CD4-positive, CD25-positive, alpha-beta regulatory T cell (primary cell): Measurements from ENCODE around the gene PTRH2. TPM values are rescaled to one million over a fixed set of nuclear protein-coding genes. Genes with fewer than 3 reads are reported as not detected.
A peak's percentile ranks its signal among the peaks of the same experiment; 100 is the strongest.

ENCODE experiments used
- ATAC-seq, 2 donors: fragments of 150-1000 bp; cut with Tn5 transposase; one replicate each; pipeline ENCODE4 v1.10.0; 2021; ENCODE audit warnings: low read depth in 2 of 2, moderate number of reproducible peaks in 2 of 2, moderate library complexity in 1 of 2
- DNase-seq, 3 donors: peaks; one replicate each; pipeline versions ENCODE4 v3.0.0 to v3.0.0-alpha.2; 2012 to 2022; ENCODE audit warnings: mixed read lengths in 1 of 3
- H3K27ac ChIP-seq: one replicate; pipeline ENCODE4 v1.7.0; 2013; ENCODE audit warnings: mild to moderate bottlenecking, low read length; ENCODE audit not compliant: insufficient read depth, poor library complexity, severe bottlenecking
- H3K27me3 ChIP-seq: one replicate; pipeline ENCODE4 v1.7.0; 2013; ENCODE audit warnings: low read length; ENCODE audit not compliant: control insufficient read depth, insufficient read depth
- H3K36me3 ChIP-seq: one replicate; pipeline ENCODE4 v1.7.0; 2013; ENCODE audit warnings: mild to moderate bottlenecking, low read length, moderate library complexity; ENCODE audit not compliant: control insufficient read depth, insufficient read depth
- H3K4me1 ChIP-seq: 2 replicates; pipeline ENCODE4 v1.7.0; 2013; ENCODE audit warnings: mild to moderate bottlenecking, low read length; ENCODE audit not compliant: insufficient read depth, control insufficient read depth, poor library complexity, severe bottlenecking
- H3K4me3 ChIP-seq: one replicate; pipeline ENCODE4 v1.7.0; 2013; ENCODE audit warnings: low read depth, mild to moderate bottlenecking, low read length, moderate library complexity
- H3K9me3 ChIP-seq, 2 experiments: 1 replicate in 1 of 2; 2 replicates in 1 of 2; pipeline ENCODE4 v1.7.0; 2013; ENCODE audit warnings: low read length in 2 of 2, mild to moderate bottlenecking in 1 of 2, moderate library complexity in 1 of 2; ENCODE audit not compliant: control insufficient read depth in 2 of 2
- H3K27ac Mint-ChIP-seq, 3 donors: one replicate each; pipeline ENCODE4 v1.8.0; 2020 to 2022; ENCODE audit warnings: mild to moderate bottlenecking in 3 of 3, mixed read lengths in 3 of 3, moderate library complexity in 2 of 3
- H3K27me3 Mint-ChIP-seq: one replicate; pipeline ENCODE4 v1.8.0; 2022; ENCODE audit warnings: mild to moderate bottlenecking, mixed read lengths
- H3K36me3 Mint-ChIP-seq: one replicate; pipeline ENCODE4 v1.8.0; 2020; ENCODE audit warnings: mixed read lengths
- H3K4me1 Mint-ChIP-seq, 4 donors: one replicate each; pipeline ENCODE4 v1.8.0; 2020 to 2022; ENCODE audit warnings: mixed read lengths in 4 of 4, mild to moderate bottlenecking in 1 of 4
- H3K4me3 Mint-ChIP-seq, 4 donors: one replicate each; pipeline ENCODE4 v1.8.0; 2020 to 2022; ENCODE audit warnings: mild to moderate bottlenecking in 4 of 4, mixed read lengths in 4 of 4, moderate library complexity in 3 of 4
- H3K9me3 Mint-ChIP-seq, 7 donors: one replicate each; pipeline ENCODE4 v1.8.0; 2020 to 2022; ENCODE audit warnings: mixed read lengths in 7 of 7, mild to moderate bottlenecking in 3 of 7, moderate library complexity in 2 of 7
- polyA plus RNA-seq, 4 donors: library from polyadenylated mRNA; unstranded; fragments of 300-500 nt; fragmentation: Illumina TruSeq; gene quantifications; one replicate each; pipeline ENCODE4 v1.2.3, GENCODE V29; 2021
- total RNA-seq: library from RNA; stranded (reverse); gene quantifications from one replicate; pipeline ENCODE4 v1.2.3, GENCODE V29; 2022

PTRH2 gene
- total and polyA plus RNA-seq, 5 donors from 2014 or later, result 8.4 to 23.2 (median 21.1) TPM

DNA sequence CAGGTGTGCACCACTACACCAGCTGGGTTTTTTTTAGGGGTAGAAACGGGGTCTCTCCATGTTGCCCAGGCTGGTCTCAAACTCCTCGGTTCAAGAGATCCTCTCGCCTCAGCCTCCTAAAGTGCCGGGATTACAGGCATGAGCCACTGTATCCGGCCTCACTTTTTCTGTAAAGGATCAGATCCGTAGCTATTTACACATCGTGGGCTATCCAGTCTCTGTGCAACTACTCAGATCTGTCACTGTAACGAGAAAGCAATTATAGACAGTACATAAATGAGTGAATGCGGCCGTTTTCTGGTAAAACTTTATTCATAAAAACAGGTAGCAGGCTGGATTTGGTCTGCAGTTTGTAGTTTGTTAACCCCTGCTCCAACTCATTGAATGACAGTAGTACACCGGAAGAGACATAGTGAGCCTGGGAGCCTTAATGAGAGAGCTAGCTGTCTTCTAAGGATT is 44.8 kb upstream of the PTRH2 start:
- Histone ChIP-seq H3K36me3 (no peaks in the 10 kb centered on the region), H3K27me3 (no peaks in the 10 kb centered on the region), H3K4me1 (peaks cover 35% of the 10 kb centered on the region), H3K9me3 (no peaks in the 10 kb centered on the region), H3K4me3 (peak overlapping the region; percentile 63), H3K27ac (peak overlapping the region; percentile 77)
- Mint-ChIP-seq H3K9me3 (no peaks in the 10 kb centered on the region), H3K4me3 (peak overlapping the region; percentile 4 to 65 (median 52)), H3K36me3 (peaks cover 12% of the 10 kb centered on the region), H3K27ac (peak overlapping the region; percentile 71 to 84 (median 78)), H3K4me1 (peaks cover 26 to 54% (median 38%) of the 10 kb centered on the region in 4 donors), H3K27me3 (no peaks in the 10 kb centered on the region)
- ATAC-seq (peak in 1 of 2 donors; percentile 12), DNase-seq (peak in 2 of 3 donors; percentile 15 to 68)

DNA sequence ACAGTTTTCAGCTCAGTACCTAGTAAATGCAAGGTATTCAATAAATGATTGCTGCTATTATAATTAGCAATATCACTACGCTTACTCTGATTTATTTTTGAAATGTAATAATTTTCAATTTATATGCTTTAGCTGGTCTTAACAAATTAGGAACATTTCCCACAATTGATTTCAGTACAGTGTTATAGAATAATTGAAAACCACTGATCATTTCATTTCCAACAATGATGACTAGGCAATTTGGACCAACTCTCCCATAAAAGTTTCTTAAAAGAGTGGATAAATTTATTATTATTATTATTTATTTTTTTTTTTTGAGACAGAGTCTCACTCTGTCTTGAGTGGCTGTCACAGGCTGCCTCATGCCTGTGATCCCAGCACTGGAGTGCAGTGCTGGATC is 41.4 kb upstream of the PTRH2 start:
- H3K9me3 Mint-ChIP-seq, result no peaks in the 10 kb centered on the region
- Histone ChIP-seq H3K4me3 (no peak overlapping the region), H3K36me3 (no peaks in the 10 kb centered on the region)

DNA sequence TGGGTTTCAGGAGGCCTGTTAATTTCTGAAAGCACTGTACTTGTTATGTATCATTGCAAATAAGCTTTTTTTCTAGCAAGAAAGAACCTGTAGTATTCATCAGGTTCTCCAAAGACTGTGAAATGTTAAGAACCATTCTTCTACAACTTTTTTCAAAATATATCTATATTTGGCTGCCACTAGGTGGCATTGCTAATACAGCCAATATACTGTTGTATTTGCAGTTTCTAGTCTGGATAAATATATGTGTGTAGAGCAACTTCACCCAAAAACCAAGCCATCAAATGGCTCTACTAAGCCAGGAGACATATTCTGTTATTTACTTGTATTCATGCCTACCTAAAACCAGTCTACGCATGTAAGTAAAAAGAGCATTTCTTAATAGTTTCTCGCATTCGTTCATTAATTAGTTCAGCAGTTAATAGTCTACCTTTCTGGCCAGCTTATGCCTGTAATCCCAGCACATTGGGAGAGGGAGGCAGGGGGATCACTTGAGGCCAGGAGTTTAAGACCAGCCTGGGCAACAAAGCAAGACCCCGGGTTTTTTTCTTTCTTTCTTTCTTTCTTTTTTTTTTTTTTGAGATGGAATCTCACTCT is 39.7 kb upstream of the PTRH2 start:
- Histone ChIP-seq H3K27me3 (no peaks in the 10 kb centered on the region), H3K27ac (no peak overlapping the region), H3K4me1 (peaks cover 4% of the 10 kb centered on the region), H3K9me3 (no peaks in the 10 kb centered on the region), H3K36me3 (no peaks in the 10 kb centered on the region), H3K4me3 (no peak overlapping the region)
- no peaks in the 10 kb centered on the region for H3K27me3 Mint-ChIP-seq
- DNase-seq (peak in 2 of 3 donors; percentile 50 to 81), ATAC-seq (peak; percentile 64 to 68)
- peaks cover 3 to 18% (median 9%) of the 10 kb centered on the region in 4 donors for H3K4me1 Mint-ChIP-seq
- no peaks in the 10 kb centered on the region for H3K9me3 Mint-ChIP-seq
- peak overlapping the region in 2 of 4 donors; percentile 2 to 12 for H3K4me3 Mint-ChIP-seq
- H3K27ac Mint-ChIP-seq, result peak overlapping the region in 2 of 3 donors; percentile 40 to 81
- H3K36me3 Mint-ChIP-seq, result peaks cover 11% of the 10 kb centered on the region

More for the DNA sequence above, 41.4 kb upstream of the PTRH2 start:
- ATAC-seq, result no peak
- peaks cover 7% of the 10 kb centered on the region for H3K36me3 Mint-ChIP-seq
- H3K27me3 ChIP-seq, result no peaks in the 10 kb centered on the region
- no peak for DNase-seq
- H3K4me1 Mint-ChIP-seq, result peaks cover 9 to 29% (median 16%) of the 10 kb centered on the region in 4 donors
- H3K27me3 Mint-ChIP-seq, result no peaks in the 10 kb centered on the region
- peaks cover 18% of the 10 kb centered on the region for H3K4me1 ChIP-seq
- H3K27ac Mint-ChIP-seq, result no peak overlapping the region
- no peak overlapping the region for H3K4me3 Mint-ChIP-seq
- no peak overlapping the region for H3K27ac ChIP-seq
- no peaks in the 10 kb centered on the region for H3K9me3 ChIP-seq

DNA sequence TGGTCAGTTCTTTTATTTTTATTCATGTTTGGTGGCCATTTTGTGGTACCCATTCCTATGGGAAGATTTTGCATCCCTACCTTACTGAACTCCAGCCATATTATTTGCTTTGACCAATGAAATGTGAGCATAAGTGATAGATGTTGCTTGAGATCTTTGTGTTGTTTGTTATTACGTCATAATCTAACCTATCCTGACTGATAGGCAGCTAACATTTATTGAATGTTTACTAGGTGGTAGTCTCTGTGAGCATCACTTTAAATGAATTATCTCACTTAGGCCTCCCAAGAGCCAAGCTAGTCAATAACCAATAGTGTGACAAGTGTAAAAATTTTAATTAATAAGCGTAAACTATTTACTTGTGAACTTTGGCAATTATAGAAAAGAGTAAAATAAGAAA is 37.8 kb upstream of the PTRH2 start:
- H3K27me3 Mint-ChIP-seq, result no peaks in the 10 kb centered on the region
- Histone ChIP-seq H3K27me3 (no peaks in the 10 kb centered on the region), H3K4me3 (no peak overlapping the region), H3K36me3 (peaks cover 6% of the 10 kb centered on the region), H3K9me3 (no peaks in the 10 kb centered on the region), H3K4me1 (no peaks in the 10 kb centered on the region), H3K27ac (no peak overlapping the region)
- ATAC-seq (no peak), DNase-seq (no peak)
- H3K9me3 Mint-ChIP-seq, result no peaks in the 10 kb centered on the region
- peak overlapping the region in 1 of 3 donors; percentile 19 for H3K27ac Mint-ChIP-seq
- peaks cover 3 to 15% (median 9%) of the 10 kb centered on the region in 4 donors for H3K4me1 Mint-ChIP-seq
- no peak overlapping the region for H3K4me3 Mint-ChIP-seq
- peaks cover 14% of the 10 kb centered on the region for H3K36me3 Mint-ChIP-seq

DNA sequence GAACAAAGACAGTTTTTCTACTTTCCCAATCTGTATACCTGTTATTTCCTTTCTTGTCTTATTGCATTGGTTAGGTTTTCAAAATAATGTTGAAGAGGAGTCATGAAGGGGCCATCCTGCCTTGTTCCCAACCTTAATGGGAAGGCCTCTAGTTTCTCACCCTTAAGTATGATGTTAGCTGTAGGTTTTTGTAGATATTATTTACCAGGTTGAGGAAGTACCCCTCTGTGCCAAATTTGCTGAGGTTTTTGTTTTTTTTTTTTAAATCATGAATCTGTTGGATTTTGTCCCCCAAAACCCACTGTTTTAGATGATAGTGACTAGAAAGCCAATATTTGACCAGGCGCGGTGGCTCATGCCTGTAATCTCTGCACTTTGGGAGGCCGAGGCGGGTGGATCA is 36.6 kb upstream of the PTRH2 start:
- Mint-ChIP-seq H3K36me3 (peaks cover 14% of the 10 kb centered on the region), H3K27ac (no peak overlapping the region), H3K27me3 (no peaks in the 10 kb centered on the region), H3K9me3 (no peaks in the 10 kb centered on the region), H3K4me1 (peaks cover 3 to 15% (median 9%) of the 10 kb centered on the region in 4 donors), H3K4me3 (no peak overlapping the region)
- Histone ChIP-seq H3K9me3 (no peaks in the 10 kb centered on the region), H3K4me3 (no peak overlapping the region), H3K27me3 (no peaks in the 10 kb centered on the region), H3K27ac (no peak overlapping the region), H3K36me3 (peaks cover 6% of the 10 kb centered on the region), H3K4me1 (no peaks in the 10 kb centered on the region)
- DNase-seq (no peak), ATAC-seq (no peak)

DNA sequence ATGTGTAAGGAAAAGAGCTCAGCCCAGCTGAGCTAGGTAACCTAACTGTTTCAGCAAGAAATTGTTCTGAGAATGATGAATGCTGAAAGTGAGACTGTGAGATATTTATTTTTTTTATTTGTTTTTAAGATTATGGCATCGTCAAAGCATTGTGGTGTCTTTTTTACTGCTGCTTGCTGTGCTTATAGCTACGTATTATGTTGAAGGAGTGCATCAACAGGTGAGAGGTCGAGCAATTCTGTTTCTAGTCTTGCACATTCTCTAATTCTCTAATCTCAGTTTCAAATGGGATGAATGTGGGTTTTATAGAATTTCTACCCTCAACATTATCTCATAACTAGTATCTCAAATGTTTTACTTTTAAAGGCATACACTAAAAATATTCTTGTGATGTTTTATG is 30.1 kb upstream of the PTRH2 start:
- Histone ChIP-seq H3K4me1 (no peaks in the 10 kb centered on the region), H3K36me3 (peaks cover 14% of the 10 kb centered on the region), H3K9me3 (no peaks in the 10 kb centered on the region), H3K27ac (no peak overlapping the region), H3K4me3 (no peak overlapping the region), H3K27me3 (no peaks in the 10 kb centered on the region)
- no peak for ATAC-seq
- Mint-ChIP-seq H3K27me3 (no peaks in the 10 kb centered on the region), H3K36me3 (peaks cover 22% of the 10 kb centered on the region), H3K4me1 (peaks cover 0 to 4% (median 1%) of the 10 kb centered on the region in 4 donors), H3K4me3 (no peak overlapping the region), H3K9me3 (no peaks in the 10 kb centered on the region), H3K27ac (no peak overlapping the region)
- no peak for DNase-seq

DNA sequence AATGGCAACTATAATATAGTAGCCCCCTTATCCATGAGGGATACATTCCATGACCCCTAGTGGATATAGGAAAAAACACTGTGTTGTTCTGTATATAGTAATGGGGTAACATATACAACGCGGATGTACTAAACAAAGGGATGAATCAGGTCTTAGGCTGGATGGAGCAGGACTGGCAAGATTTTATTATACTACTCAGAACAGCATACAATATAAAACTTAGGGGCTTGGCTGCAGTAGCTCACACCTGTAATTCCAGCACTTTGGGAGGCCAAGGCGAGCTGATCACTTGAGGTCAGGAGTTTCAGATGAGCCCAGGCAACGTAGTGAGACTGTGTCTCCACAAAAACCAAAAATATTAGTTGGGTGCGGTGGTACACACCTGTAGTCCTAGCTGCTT is 27.0 kb upstream of the PTRH2 start:
- no peak for DNase-seq
- H3K27me3 Mint-ChIP-seq, result no peaks in the 10 kb centered on the region
- no peaks in the 10 kb centered on the region for H3K9me3 Mint-ChIP-seq

DNA sequence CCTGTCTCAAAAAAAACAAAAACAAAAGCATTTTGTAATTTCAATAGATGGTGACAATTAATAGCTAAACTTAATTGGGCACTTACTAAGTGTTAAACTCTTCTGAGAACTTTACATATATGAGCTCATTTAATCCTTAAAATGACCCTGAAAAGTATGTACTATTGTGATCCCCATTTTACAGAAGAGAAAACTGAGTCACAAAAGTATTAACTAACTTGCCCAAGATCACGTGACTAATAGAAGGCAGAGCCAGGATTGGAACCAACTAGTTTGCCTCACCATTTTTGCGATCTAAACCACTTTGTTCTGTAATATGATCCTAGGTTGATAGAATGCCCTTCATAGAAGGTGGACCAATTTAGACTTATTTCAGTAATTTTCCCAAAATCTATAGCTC is 26.5 kb upstream of the PTRH2 start:
- no peak for DNase-seq
- Mint-ChIP-seq H3K27ac (no peak overlapping the region), H3K4me3 (no peak overlapping the region), H3K9me3 (no peaks in the 10 kb centered on the region), H3K36me3 (peaks cover 17% of the 10 kb centered on the region), H3K27me3 (no peaks in the 10 kb centered on the region), H3K4me1 (peaks cover 9 to 15% (median 12%) of the 10 kb centered on the region in 4 donors)
- ATAC-seq, result no peak
- Histone ChIP-seq H3K4me1 (no peaks in the 10 kb centered on the region), H3K27me3 (no peaks in the 10 kb centered on the region), H3K27ac (no peak overlapping the region), H3K9me3 (no peaks in the 10 kb centered on the region), H3K36me3 (peaks cover 8% of the 10 kb centered on the region), H3K4me3 (no peak overlapping the region)

More for the DNA sequence above, 27.0 kb upstream of the PTRH2 start:
- ATAC-seq, result no peak
- Mint-ChIP-seq H3K27ac (no peak overlapping the region), H3K36me3 (peaks cover 17% of the 10 kb centered on the region), H3K4me1 (peaks cover 5 to 12% (median 11%) of the 10 kb centered on the region in 4 donors), H3K4me3 (no peak overlapping the region)
- Histone ChIP-seq H3K9me3 (no peaks in the 10 kb centered on the region), H3K4me3 (no peak overlapping the region), H3K36me3 (peaks cover 8% of the 10 kb centered on the region), H3K4me1 (no peaks in the 10 kb centered on the region), H3K27me3 (no peaks in the 10 kb centered on the region), H3K27ac (no peak overlapping the region)
